Erythroblast (primary cell): Measurements from ENCODE around the gene CDH24.

Experiments
- GATA1 ChIP-seq: IDR thresholded peaks from 2 replicates; pipeline ENCODE4 v1.6.1; 2011; ENCODE audit warnings: low read depth, mild to moderate bottlenecking, control low read depth, low read length, moderate library complexity
- POLR2A ChIP-seq: IDR thresholded peaks from 2 replicates; pipeline ENCODE4 v1.6.1; 2011; ENCODE audit warnings: mild to moderate bottlenecking, low read length

DNA sequence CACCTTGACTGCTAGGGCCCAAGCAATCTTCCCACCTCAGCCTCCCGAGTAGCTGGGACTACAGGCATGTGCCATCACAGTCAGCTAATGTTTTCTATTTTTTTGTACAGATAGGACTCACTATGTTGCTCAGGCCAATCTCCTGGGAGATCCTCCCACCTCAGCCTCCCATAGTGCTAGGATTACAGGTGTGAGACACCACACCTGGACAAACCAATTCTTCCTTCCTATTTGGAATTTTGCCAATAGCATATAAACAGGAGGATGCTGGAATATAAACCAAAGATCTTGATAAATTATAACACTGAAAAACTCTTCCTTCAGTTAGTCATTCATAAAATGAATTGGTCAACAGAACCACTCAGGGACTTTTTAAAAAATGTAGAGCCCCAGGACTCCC, 29.2 kb upstream of the CDH24 start:
- no peak for TF ChIP-seq POLR2A
- no peak for TF ChIP-seq GATA1
